Ovary (tissue), 9 donors: ENCODE results near the gene RERE. TPM values are rescaled to one million over a fixed set of nuclear protein-coding genes. Genes with fewer than 3 reads are reported as not detected.

ENCODE experiments used
- DNase-seq, 5 donors: peaks; one replicate each; pipeline ENCODE4 v3.0.0-alpha.2; 2019 to 2020
- H3K27ac ChIP-seq, 2 donors: fragments of 200-600 bp; one replicate each; pipeline versions ENCODE4 v1.5.1 to v1.8.0; 2019 to 2022
- H3K27me3 ChIP-seq: fragments of 200-600 bp; one replicate; pipeline ENCODE4 v1.8.0; 2022
- H3K36me3 ChIP-seq: fragments of 200-600 bp; sonication (generic); one replicate; pipeline ENCODE4 v1.5.1; 2019
- H3K4me1 ChIP-seq: one replicate; pipeline ENCODE4 v1.8.1; 2013; ENCODE audit warnings: mild to moderate bottlenecking, moderate library complexity; ENCODE audit not compliant: insufficient read depth
- H3K4me3 ChIP-seq: fragments of 200-600 bp; sonication (generic); one replicate; pipeline ENCODE4 v1.5.1; 2017
- H3K9me3 ChIP-seq, 2 donors: fragments of 200-600 bp in 1 of 2; sonication (generic) in 1 of 2; one replicate each; pipeline versions ENCODE4 v1.5.1 to v1.8.1; 2013 to 2019; ENCODE audit warnings: mild to moderate bottlenecking in 1 of 2, moderate library complexity in 1 of 2
- EP300 ChIP-seq: sonication (generic); formaldehyde crosslinking; IDR thresholded peaks from one replicate; pipeline ENCODE4 v1.6.1; 2017; ENCODE audit warnings: antibody characterized with exemption
- POLR2A ChIP-seq: fragments of 450-650 bp; IDR thresholded peaks from one replicate; pipeline ENCODE4 v1.6.1; 2017; ENCODE audit warnings: antibody characterized with exemption, mild to moderate bottlenecking, moderate library complexity
- WGBS, 3 donors: extraction: QIAGEN DNeasy Blood & Tissue Kit in 1 of 3; methylation state at CpG; one replicate each; pipeline versions ENCODE4 v1.1.5 to v1.1.7; 2013 to 2017; 5-methylcytosine and 5-hydroxymethylcytosine counted together
- intact Hi-C, 4 donors: fragments of 100-400 bp; cut with DNase I; formaldehyde crosslinking; loops; one replicate each; pipeline versions ENCODE4 v1.11.0 to v1.15.1; 2022 to 2023
- polyA plus RNA-seq, 2 donors: library from polyadenylated mRNA; stranded (reverse); fragments of 200-250 nt in 1 of 2; fragments of 350-450 nt in 1 of 2; fragmentation: Illumina TruSeq in 1 of 2; extraction: RNeasy Lipid Tissue Mini Kit (QIAGEN cat#74804) in 1 of 2; gene quantifications; one replicate each; pipeline ENCODE4 v1.2.3, GENCODE V29; 2013 to 2014
- total RNA-seq, 7 donors: library from RNA; depleted of rRNA in 2 of 7; stranded (reverse); fragments of >200 nt in 2 of 7; fragmentation: NEBNext Ultra II Directional in 3 of 7; extraction: Animal tissue kit (Norgen Biotek cat#: 25700) in 3 of 7; gene quantifications; one replicate each; pipeline versions ENCODE4 v1.1.0 to v1.2.4, GENCODE V29; 2016 to 2023
- TF ChIP-seq, protein P1 (sequence below), 3 donors: fragments of 450-650 bp in 2 of 3; fragments of 200-600 bp in 1 of 3; IDR thresholded peaks; one replicate each; pipeline versions ENCODE4 v1.5.1 to v1.8.0; 2016 to 2022; ENCODE audit warnings: antibody characterized with exemption in 3 of 3, mild to moderate bottlenecking in 1 of 3
- donor health status: DM: no; HTN: no; CAD: no; lungs with moderate emphysema.
- donor health status: DM: no; HTN: no; CAD: no.
- donor health status: Bipolar disorder and iron deficiency.
- donor health status: DM: yes; HTN: yes; CAD: no.
- donor health status: DM: no; HTN: no; CAD: no.
- donor health status: DM: yes; HTN: yes; CAD: no.

The RERE gene
- total and polyA plus RNA-seq, 9 donors, result 36.7 to 119 (median 114) TPM

DNA sequence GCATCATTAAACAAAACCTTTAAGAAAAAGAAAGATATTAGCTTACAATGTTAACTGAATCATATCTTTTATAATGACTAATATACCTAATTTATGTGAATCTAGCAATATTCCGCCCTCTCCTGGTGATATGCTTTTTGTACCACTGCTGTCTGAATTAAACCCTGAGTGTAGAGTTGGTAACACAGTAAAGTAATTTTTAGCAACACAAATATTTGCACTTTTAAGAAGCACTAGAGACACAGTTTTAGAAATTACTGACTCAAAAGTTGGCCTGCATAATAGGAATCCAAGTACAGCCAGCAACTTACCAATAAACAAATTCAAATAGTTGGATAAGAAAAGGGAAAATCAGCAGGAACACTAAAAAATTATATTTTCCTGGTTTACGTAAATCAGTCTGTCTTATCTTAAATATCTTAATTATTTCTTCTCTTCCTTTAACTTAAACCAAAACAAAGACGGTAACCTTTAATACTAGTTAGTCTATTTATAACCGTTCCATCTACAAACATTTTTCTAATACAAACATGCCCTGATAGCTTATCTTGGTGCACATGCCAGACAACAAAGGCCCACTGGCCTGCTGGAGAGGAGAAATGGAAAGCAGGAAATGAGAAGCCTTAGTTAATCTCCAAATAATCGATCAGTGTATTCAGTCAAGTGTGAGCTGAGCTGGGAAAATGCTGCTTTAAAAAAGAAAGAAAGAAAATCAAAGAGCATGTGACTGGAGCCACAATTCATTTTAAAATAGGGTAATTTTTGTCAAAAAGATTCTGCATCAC, 246.0 kb downstream of the RERE start:
- H3K36me3 ChIP-seq, result no peaks in the 10 kb centered on the region
- DNase-seq, result peak in 1 of 5 donors; percentile 48
- no peak overlapping the region for H3K4me3 ChIP-seq
- TF ChIP-seq EP300 (no peak), POLR2A (no peak)
- TF ChIP-seq, protein P1, sequence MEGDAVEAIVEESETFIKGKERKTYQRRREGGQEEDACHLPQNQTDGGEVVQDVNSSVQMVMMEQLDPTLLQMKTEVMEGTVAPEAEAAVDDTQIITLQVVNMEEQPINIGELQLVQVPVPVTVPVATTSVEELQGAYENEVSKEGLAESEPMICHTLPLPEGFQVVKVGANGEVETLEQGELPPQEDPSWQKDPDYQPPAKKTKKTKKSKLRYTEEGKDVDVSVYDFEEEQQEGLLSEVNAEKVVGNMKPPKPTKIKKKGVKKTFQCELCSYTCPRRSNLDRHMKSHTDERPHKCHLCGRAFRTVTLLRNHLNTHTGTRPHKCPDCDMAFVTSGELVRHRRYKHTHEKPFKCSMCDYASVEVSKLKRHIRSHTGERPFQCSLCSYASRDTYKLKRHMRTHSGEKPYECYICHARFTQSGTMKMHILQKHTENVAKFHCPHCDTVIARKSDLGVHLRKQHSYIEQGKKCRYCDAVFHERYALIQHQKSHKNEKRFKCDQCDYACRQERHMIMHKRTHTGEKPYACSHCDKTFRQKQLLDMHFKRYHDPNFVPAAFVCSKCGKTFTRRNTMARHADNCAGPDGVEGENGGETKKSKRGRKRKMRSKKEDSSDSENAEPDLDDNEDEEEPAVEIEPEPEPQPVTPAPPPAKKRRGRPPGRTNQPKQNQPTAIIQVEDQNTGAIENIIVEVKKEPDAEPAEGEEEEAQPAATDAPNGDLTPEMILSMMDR (IDR thresholded peaks at IDR 0.05), result peak; percentile 38 to 73 (median 71)
- H3K27me3 ChIP-seq, result no peaks in the 10 kb centered on the region
- H3K27ac ChIP-seq, result peak overlapping the region in 1 of 2 donors; percentile 52
- WGBS, 3 donors, result 3 to 5% (median 5%) methylated on average over 5 of the region's 5 CpGs
- peaks cover 10% of the 10 kb centered on the region for H3K4me1 ChIP-seq
- intact Hi-C loops, result loop anchor here in 1 of 4 donors (10.0 kb wide), 1 partner anchor 263 kb away; no protein-coding TSS in a partner anchor
- no peaks in the 10 kb centered on the region for H3K9me3 ChIP-seq

DNA sequence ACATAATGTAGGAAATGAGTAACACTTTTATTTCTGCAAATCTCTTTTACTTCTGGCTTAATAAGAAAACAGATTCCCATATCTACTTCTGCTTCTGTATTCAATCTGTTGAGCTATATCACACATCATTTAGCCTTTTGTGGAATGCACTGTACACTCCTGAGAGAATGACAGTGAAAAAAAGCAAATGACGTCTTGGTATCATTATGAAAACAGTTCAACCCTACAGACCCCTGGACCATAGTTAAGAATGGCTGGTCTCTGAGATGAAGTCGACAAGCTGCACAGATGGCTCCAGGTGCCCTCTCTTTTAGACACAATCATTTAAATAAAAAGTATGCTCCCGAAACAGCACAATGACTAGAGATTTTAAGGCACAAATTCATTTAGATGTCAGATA, 247.0 kb downstream of the RERE start:
- H3K36me3 ChIP-seq, result no peaks in the 10 kb centered on the region
- DNase-seq, result no peak

DNA sequence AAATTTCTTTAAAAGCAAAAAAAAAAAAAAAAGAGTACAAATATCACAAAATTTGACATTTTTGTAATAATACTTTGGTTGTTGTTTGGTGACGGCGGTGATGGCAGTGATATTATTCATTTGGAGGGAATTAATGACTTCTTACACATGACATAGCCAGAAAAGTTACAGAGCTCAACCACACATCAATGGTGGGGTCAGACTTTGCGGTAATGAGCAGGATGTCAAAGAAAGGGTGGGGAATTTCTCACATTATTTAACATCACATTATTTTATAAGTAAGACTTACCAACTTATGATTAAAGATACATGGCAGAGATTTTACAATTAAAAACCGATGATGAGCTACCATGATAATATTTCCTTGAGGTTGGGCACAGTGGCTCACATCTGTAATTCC, 248.2 kb downstream of the RERE start:
- TF ChIP-seq EP300 (no peak), POLR2A (no peak)
- TF ChIP-seq, protein P1 (IDR thresholded peaks at IDR 0.05), result no peak

More for the DNA sequence above, 247.0 kb downstream of the RERE start:
- WGBS, 3 donors, result 7 to 23% (median 22%) methylated on average over 3 of the region's 3 CpGs
- Histone ChIP-seq H3K9me3 (no peaks in the 10 kb centered on the region), H3K4me1 (peaks cover 9% of the 10 kb centered on the region), H3K27ac (peak overlapping the region in 1 of 2 donors; percentile 26), H3K4me3 (no peak overlapping the region), H3K27me3 (no peaks in the 10 kb centered on the region)
- intact Hi-C loops, result loop anchor here in 1 of 4 donors (10.0 kb wide), 1 partner anchor 264 kb away; no protein-coding TSS in a partner anchor
- TF ChIP-seq EP300 (no peak), POLR2A (no peak)
- TF ChIP-seq, protein P1 (IDR thresholded peaks at IDR 0.05), result no peak

GRCh38 chr1:8568837-8569236, 248.6 kb downstream of the RERE start:
- peaks cover 10% of the 10 kb centered on the region for H3K4me1 ChIP-seq
- no peaks in the 10 kb centered on the region for H3K36me3 ChIP-seq
- no peak overlapping the region for H3K27ac ChIP-seq
- H3K27me3 ChIP-seq, result no peaks in the 10 kb centered on the region
- no peaks in the 10 kb centered on the region for H3K9me3 ChIP-seq
- DNase-seq, result no peak
- no peak for TF ChIP-seq POLR2A
- TF ChIP-seq, protein P1 (IDR thresholded peaks at IDR 0.05), result no peak
- no peak for TF ChIP-seq EP300
- 93 to 94% (median 93%) methylated on average over 3 of the region's 3 CpGs for WGBS, 3 donors
- no peak overlapping the region for H3K4me3 ChIP-seq
- intact Hi-C loops, result loop anchor here in 3 of 4 donors (10.0 kb wide), 4 partner anchors 96 to 156 kb away; no protein-coding TSS in a partner anchor

More for the DNA sequence above, 248.2 kb downstream of the RERE start:
- Histone ChIP-seq H3K27me3 (no peaks in the 10 kb centered on the region), H3K36me3 (no peaks in the 10 kb centered on the region), H3K4me3 (no peak overlapping the region), H3K4me1 (peaks cover 8% of the 10 kb centered on the region), H3K27ac (no peak overlapping the region), H3K9me3 (no peaks in the 10 kb centered on the region)
- intact Hi-C loops, result loop anchor here in 3 of 4 donors (10.0 kb wide), 4 partner anchors 96 to 156 kb away; no protein-coding TSS in a partner anchor
- WGBS, 3 donors, result 95 to 98% (median 96%) methylated on average over 4 of the region's 4 CpGs
- DNase-seq, result no peak
